Panc1 (cell line): ENCODE data around the gene MYO7B. TPM values are rescaled to one million over a fixed set of nuclear protein-coding genes. Genes with fewer than 3 reads are reported as not detected.

Experiments used
- ATAC-seq: fragments of 200-7000 bp; cut with Tn5 transposase; 2 replicates; pipeline ENCODE4 v1.9.1; 2020; ENCODE audit warnings: mild to moderate bottlenecking, moderate library complexity
- BruUV-seq: library from RNA; stranded (reverse); fragments of 400-500 nt; replicated peaks from 2 replicates; lab custom pipeline; 2021; lab: Mats Ljungman, UMichigan
- CTCF ChIA-PET: fragments of 300-600 bp; sonication (Branson Sonifier 250); formaldehyde crosslinking; loops from one replicate; lab custom pipeline; 2022; ENCODE audit warnings: antibody characterized with exemption; lab: Charles Lee
- POLR2A ChIA-PET: fragments of 300-600 bp; sonication (Branson Sonifier 250); formaldehyde crosslinking; loops from one replicate; lab custom pipeline; 2022; ENCODE audit warnings: antibody characterized with exemption; lab: Charles Lee
- DNase-seq: peaks from one replicate; pipeline ENCODE4 v3.0.0-alpha.2; 2010; ENCODE audit warnings: low read depth, low spot score
- H3K27ac ChIP-seq: 2 replicates; pipeline ENCODE4 v1.5.1; 2011; ENCODE audit warnings: mild to moderate bottlenecking, low read length, inconsistent platforms
- H3K27me3 ChIP-seq: fragments of 200-500 bp; sonication (Bioruptor generic); 2 replicates; pipeline ENCODE4 v1.6.0; 2014; ENCODE audit warnings: low read length, inconsistent platforms; ENCODE audit not compliant: control insufficient read depth, insufficient read depth
- H3K36me3 ChIP-seq: fragments of 200-500 bp; sonication (Bioruptor generic); 2 replicates; pipeline ENCODE4 v1.5.1; 2014; ENCODE audit warnings: inconsistent platforms, mild to moderate bottlenecking, low read length, moderate library complexity; ENCODE audit not compliant: control insufficient read depth, insufficient read depth
- H3K4me1 ChIP-seq: 2 replicates; pipeline ENCODE4 v1.5.1; 2011; ENCODE audit warnings: inconsistent platforms, mild to moderate bottlenecking, low read length, moderate library complexity; ENCODE audit not compliant: control insufficient read depth, insufficient read depth
- H3K4me3 ChIP-seq, 2 experiments: 2 replicates each; pipeline ENCODE4 v1.5.1; 2011 to 2012; ENCODE audit warnings: low read depth in 2 of 2, low read length in 2 of 2, mild to moderate bottlenecking in 2 of 2, inconsistent platforms in 1 of 2, moderate library complexity in 1 of 2
- H3K9me3 ChIP-seq: fragments of 200-500 bp; sonication (Bioruptor generic); 2 replicates; pipeline ENCODE4 v1.5.1; 2014; ENCODE audit warnings: low read depth, mild to moderate bottlenecking, inconsistent platforms, low read length, moderate library complexity; ENCODE audit not compliant: control insufficient read depth, insufficient read depth
- CTCF ChIP-seq: fragments of 450-650 bp; IDR thresholded peaks from 2 replicates; pipeline ENCODE4 v1.5.1; 2017; ENCODE audit warnings: mild to moderate bottlenecking
- POLR2AphosphoS5 ChIP-seq: IDR thresholded peaks from 2 replicates; pipeline ENCODE4 v1.6.1; 2012; ENCODE audit warnings: mild to moderate bottlenecking, low read depth, low read length, moderate library complexity
- REST ChIP-seq, 2 experiments: IDR thresholded peaks; 2 replicates each; pipeline ENCODE4 v1.6.1; 2011 to 2012; ENCODE audit warnings: low read depth in 2 of 2, control low read depth in 1 of 2, low read length in 1 of 2, mild to moderate bottlenecking in 1 of 2, moderate library complexity in 1 of 2; ENCODE audit not compliant: insufficient read depth in 1 of 2
- SIN3A ChIP-seq: IDR thresholded peaks from 2 replicates; pipeline ENCODE4 v1.6.1; 2012; ENCODE audit warnings: low read depth, mild to moderate bottlenecking, low read length, moderate library complexity, borderline replicate concordance; ENCODE audit not compliant: insufficient read depth
- TCF7L2 ChIP-seq: IDR thresholded peaks from 2 replicates; pipeline ENCODE4 v1.6.1; 2011; ENCODE audit warnings: mild to moderate bottlenecking, low read depth, low read length, inconsistent platforms
- in situ Hi-C: cut with HindIII; loops from 2 replicates; pipeline ENCODE4 v1.10.0; 2016; ENCODE audit warnings: low sequenced_read_pairs, low pct_unique_long_range_greater_than_20kb
- intact Hi-C: fragments of 100-400 bp; cut with micrococcal nuclease; formaldehyde crosslinking; loops from one replicate; pipeline ENCODE4 v1.10.0; 2022; ENCODE audit not compliant: unreplicated experiment
- total RNA-seq: library from RNA; stranded (reverse); gene quantifications from one replicate; pipeline ENCODE4 v1.2.1, GENCODE V29; 2021; ENCODE audit not compliant: unreplicated experiment

Gene MYO7B
- total RNA-seq, 1 experiment from 2014 or later = 0.15 TPM

GRCh38 chr2:127608061-127609030, 72.9 kb downstream of the MYO7B start:
- no peaks in the 10 kb centered on the region for H3K36me3 ChIP-seq
- intact Hi-C loops (no loop called here), in situ Hi-C loops (no loop called here)
- TF ChIP-seq REST (IDR thresholded peaks at IDR 0.05; ENCODE audit: insufficient read depth in 1 of 2, low read depth in 2 of 2, low read length in 1 of 2) (no peak), SIN3A (no peak), POLR2AphosphoS5 (no peak), CTCF (no peak), TCF7L2 (no peak)
- ATAC-seq (0 out of 2 replicates have a peak, but pooled peaks have one; percentile 28), DNase-seq (no peak)
- ChIA-PET POLR2A (no interaction called here), CTCF (interaction anchor here (0.6 kb wide), 1 partner anchor 112 kb away, joined by 3 read pairs; no protein-coding TSS in a partner anchor)
- no peaks in the 10 kb centered on the region for H3K4me1 ChIP-seq
- H3K27me3 ChIP-seq = no peaks in the 10 kb centered on the region
- BruUV-seq = no TSS peak
- H3K4me3 ChIP-seq = no peak overlapping the region
- H3K27ac ChIP-seq = no peak overlapping the region
- peaks cover 5% of the 10 kb centered on the region; the same call in 1 of the 2 replicates for H3K9me3 ChIP-seq

- DNase-seq (no peak), ATAC-seq (0 out of 2 replicates have a peak, but pooled peaks have one; percentile 16)
- H3K27me3 ChIP-seq = no peaks in the 10 kb centered on the region
- in situ Hi-C loops (no loop called here), intact Hi-C loops (no loop called here)
- ChIA-PET POLR2A (no interaction called here), CTCF (no interaction called here)
- peaks cover 11% of the 10 kb centered on the region; the same call in 1 of the 2 replicates for H3K9me3 ChIP-seq
- no peaks in the 10 kb centered on the region for H3K4me1 ChIP-seq
- H3K4me3 ChIP-seq = no peak overlapping the region
- H3K27ac ChIP-seq = no peak overlapping the region
- H3K36me3 ChIP-seq = no peaks in the 10 kb centered on the region
- BruUV-seq = no TSS peak
- TF ChIP-seq TCF7L2 = no peak
- no peak for TF ChIP-seq REST (IDR thresholded peaks at IDR 0.05; ENCODE audit: insufficient read depth in 1 of 2, low read depth in 2 of 2, low read length in 1 of 2)
- TF ChIP-seq POLR2AphosphoS5 = no peak
- no peak for TF ChIP-seq CTCF
- TF ChIP-seq SIN3A = no peak
Observed at GRCh38 chr2:127609031-127609751, 73.7 kb downstream of the MYO7B start.
